Liver (tissue), 3 donors: ENCODE results near the gene SSRP1.

Experiments
- CTCF ChIP-seq: fragments of 150-350 bp; IDR thresholded peaks from 2 replicates; pipeline ENCODE4 v1.5.1; 2017; ENCODE audit warnings: improper control_type of control experiment, low read depth, low read length; ENCODE audit not compliant: missing input control
- GABPA ChIP-seq, 2 donors: IDR thresholded peaks in 1 of 2; conservative IDR thresholded peaks in 1 of 2; 2 replicates each; pipeline ENCODE4 v1.6.1; 2016; ENCODE audit warnings: antibody characterized with exemption in 2 of 2, mild to moderate bottlenecking in 1 of 2, moderate library complexity in 1 of 2
- JUND ChIP-seq, 2 donors: IDR thresholded peaks; 2 replicates each; pipeline ENCODE4 v1.6.1; 2016; ENCODE audit warnings: antibody characterized with exemption in 2 of 2
- MAX ChIP-seq: IDR thresholded peaks from 2 replicates; pipeline ENCODE4 v1.6.1; 2016; ENCODE audit warnings: antibody characterized with exemption
- RAD21 ChIP-seq, 2 donors: IDR thresholded peaks; 2 replicates each; pipeline ENCODE4 v1.6.1; 2016; ENCODE audit warnings: antibody characterized with exemption in 2 of 2, mild to moderate bottlenecking in 2 of 2
- SP1 ChIP-seq: IDR thresholded peaks from 2 replicates; pipeline ENCODE4 v1.6.1; 2018; ENCODE audit warnings: antibody characterized with exemption, mild to moderate bottlenecking
- TAF1 ChIP-seq: conservative IDR thresholded peaks from 2 replicates; pipeline ENCODE4 v1.6.1; 2016; ENCODE audit warnings: antibody characterized with exemption, mild to moderate bottlenecking
- YY1 ChIP-seq: IDR thresholded peaks from 2 replicates; pipeline ENCODE4 v1.6.1; 2016; ENCODE audit warnings: antibody characterized with exemption, mild to moderate bottlenecking
- TF ChIP-seq, protein P1 (sequence below): IDR thresholded peaks from 2 replicates; pipeline ENCODE4 v1.6.1; 2016; ENCODE audit warnings: antibody characterized with exemption, mild to moderate bottlenecking
- donor health status: healthy.
- donor health status: healthy.

DNA sequence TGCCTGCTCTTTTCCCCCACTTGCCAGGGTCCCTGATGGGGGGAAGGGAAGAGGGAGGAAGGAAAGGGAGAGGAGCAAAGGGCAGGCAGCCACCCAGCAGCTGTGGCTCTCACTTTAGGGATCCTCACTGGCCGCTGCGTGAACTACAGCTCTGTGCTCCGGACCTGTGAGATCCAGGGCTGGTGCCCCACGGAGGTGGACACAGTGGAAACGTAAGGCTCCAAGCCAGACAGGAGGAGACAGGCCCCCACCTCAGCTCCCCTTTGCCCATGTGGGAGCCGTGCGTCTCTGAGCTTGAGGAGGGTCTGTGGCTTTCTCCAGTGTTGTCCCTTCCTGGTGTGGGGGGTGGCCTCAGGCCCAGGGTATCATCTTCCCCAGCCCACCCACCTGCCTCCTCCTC lies 12.4 kb upstream of the SSRP1 start:
- TF ChIP-seq CTCF (no peak), MAX (no peak), YY1 (no peak), GABPA (IDR thresholded peaks at IDR 0.05 in 1 of 2, conservative IDR thresholded peaks at IDR 0.05 in 1 of 2) (no peak), TAF1 (no peak), SP1 (no peak), RAD21 (IDR thresholded peaks at IDR 0.05) (no peak), JUND (IDR thresholded peaks at IDR 0.05) (no peak)
- TF ChIP-seq, protein P1, sequence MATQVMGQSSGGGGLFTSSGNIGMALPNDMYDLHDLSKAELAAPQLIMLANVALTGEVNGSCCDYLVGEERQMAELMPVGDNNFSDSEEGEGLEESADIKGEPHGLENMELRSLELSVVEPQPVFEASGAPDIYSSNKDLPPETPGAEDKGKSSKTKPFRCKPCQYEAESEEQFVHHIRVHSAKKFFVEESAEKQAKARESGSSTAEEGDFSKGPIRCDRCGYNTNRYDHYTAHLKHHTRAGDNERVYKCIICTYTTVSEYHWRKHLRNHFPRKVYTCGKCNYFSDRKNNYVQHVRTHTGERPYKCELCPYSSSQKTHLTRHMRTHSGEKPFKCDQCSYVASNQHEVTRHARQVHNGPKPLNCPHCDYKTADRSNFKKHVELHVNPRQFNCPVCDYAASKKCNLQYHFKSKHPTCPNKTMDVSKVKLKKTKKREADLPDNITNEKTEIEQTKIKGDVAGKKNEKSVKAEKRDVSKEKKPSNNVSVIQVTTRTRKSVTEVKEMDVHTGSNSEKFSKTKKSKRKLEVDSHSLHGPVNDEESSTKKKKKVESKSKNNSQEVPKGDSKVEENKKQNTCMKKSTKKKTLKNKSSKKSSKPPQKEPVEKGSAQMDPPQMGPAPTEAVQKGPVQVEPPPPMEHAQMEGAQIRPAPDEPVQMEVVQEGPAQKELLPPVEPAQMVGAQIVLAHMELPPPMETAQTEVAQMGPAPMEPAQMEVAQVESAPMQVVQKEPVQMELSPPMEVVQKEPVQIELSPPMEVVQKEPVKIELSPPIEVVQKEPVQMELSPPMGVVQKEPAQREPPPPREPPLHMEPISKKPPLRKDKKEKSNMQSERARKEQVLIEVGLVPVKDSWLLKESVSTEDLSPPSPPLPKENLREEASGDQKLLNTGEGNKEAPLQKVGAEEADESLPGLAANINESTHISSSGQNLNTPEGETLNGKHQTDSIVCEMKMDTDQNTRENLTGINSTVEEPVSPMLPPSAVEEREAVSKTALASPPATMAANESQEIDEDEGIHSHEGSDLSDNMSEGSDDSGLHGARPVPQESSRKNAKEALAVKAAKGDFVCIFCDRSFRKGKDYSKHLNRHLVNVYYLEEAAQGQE, result no peak
